GM19395 (cell line): ENCODE results near the gene PTPRU.

ENCODE experiments used
- ATAC-seq: cut with Tn5 transposase; IDR thresholded peaks from one replicate; pipeline ENCODE4 v1.9.1; 2021; ENCODE audit warnings: mild to moderate bottlenecking, moderate library complexity; ENCODE audit not compliant: unreplicated experiment

The PTPRU gene

GRCh38 chr1:29330089-29330488 lies 93.8 kb downstream of the PTPRU start:
- ATAC-seq = no peak

- no peak for ATAC-seq
Measured at GRCh38 chr1:29330856-29331255, 94.5 kb downstream of the PTPRU start.

GRCh38 chr1:29331309-29331708 lies 95.0 kb downstream of the PTPRU start:
- no peak for ATAC-seq

GRCh38 chr1:29331729-29332128 lies 95.4 kb downstream of the PTPRU start:
- no peak for ATAC-seq

- ATAC-seq = no peak
Measured at GRCh38 chr1:29332204-29332603, 95.9 kb downstream of the PTPRU start.

- ATAC-seq = no peak
Measured at GRCh38 chr1:29333008-29333407, 96.7 kb downstream of the PTPRU start.

GRCh38 chr1:29335573-29335972 lies 99.3 kb downstream of the PTPRU start:
- no peak for ATAC-seq

- no peak for ATAC-seq
Measured at GRCh38 chr1:29338908-29339575, 102.7 kb downstream of the PTPRU start.

- ATAC-seq = no peak
Measured at GRCh38 chr1:29341936-29342335, 105.6 kb downstream of the PTPRU start.

- ATAC-seq = no peak
Measured at GRCh38 chr1:29342351-29342750, 106.0 kb downstream of the PTPRU start.

GRCh38 chr1:29342983-29343382 lies 106.7 kb downstream of the PTPRU start:
- ATAC-seq = no peak

GRCh38 chr1:29343476-29343875 lies 107.2 kb downstream of the PTPRU start:
- no peak for ATAC-seq

- no peak for ATAC-seq
Measured at GRCh38 chr1:29343908-29344307, 107.6 kb downstream of the PTPRU start.

GRCh38 chr1:29344336-29344735 lies 108.0 kb downstream of the PTPRU start:
- no peak for ATAC-seq

GRCh38 chr1:29346576-29346975 lies 110.3 kb downstream of the PTPRU start:
- ATAC-seq = no peak

GRCh38 chr1:29349871-29350491 lies 113.7 kb downstream of the PTPRU start:
- no peak for ATAC-seq

GRCh38 chr1:29352719-29353420 lies 116.5 kb downstream of the PTPRU start:
- no peak for ATAC-seq

GRCh38 chr1:29354511-29355098 lies 118.3 kb downstream of the PTPRU start:
- no peak for ATAC-seq

GRCh38 chr1:29355375-29355774 lies 119.1 kb downstream of the PTPRU start:
- ATAC-seq = no peak

GRCh38 chr1:29356663-29357062 lies 120.3 kb downstream of the PTPRU start:
- ATAC-seq = no peak

GRCh38 chr1:29357452-29357851 lies 121.1 kb downstream of the PTPRU start:
- ATAC-seq = no peak

- ATAC-seq = no peak
Measured at GRCh38 chr1:29358183-29358582, 121.9 kb downstream of the PTPRU start.
